Fibroblast of lung (primary cell): ENCODE results near the gene FER. TPM values are rescaled to one million over a fixed set of nuclear protein-coding genes. Genes with fewer than 3 reads are reported as not detected.
"Not testable (repeated sequence)": the region's sequence is repeated elsewhere in the genome, so short reads cannot be mapped to it uniquely, and the experiment has no call there.

Source experiments
- DNase-seq, 2 donors: peaks; one replicate each; pipeline versions ENCODE4 v3.0.0 to v3.0.0-alpha.2; 2010; ENCODE audit warnings: low read depth in 2 of 2
- H2AFZ ChIP-seq: 2 replicates; pipeline ENCODE4 v1.5.1; 2012; ENCODE audit warnings: low read length, control low read depth, inconsistent platforms
- H3K27ac ChIP-seq: 2 replicates; pipeline ENCODE4 v1.5.1; 2011; ENCODE audit warnings: low read length, control low read depth; ENCODE audit not compliant: insufficient read depth
- H3K27me3 ChIP-seq: 2 replicates; pipeline ENCODE4 v1.5.1; 2011; ENCODE audit warnings: mild to moderate bottlenecking, low read length; ENCODE audit not compliant: control insufficient read depth, insufficient read depth
- H3K36me3 ChIP-seq: 2 replicates; pipeline ENCODE4 v1.5.1; 2011; ENCODE audit warnings: low read length; ENCODE audit not compliant: control insufficient read depth, insufficient read depth
- H3K4me1 ChIP-seq: 2 replicates; pipeline ENCODE4 v1.5.1; 2011; ENCODE audit warnings: low read length; ENCODE audit not compliant: control insufficient read depth, insufficient read depth; ENCODE audit errors: extremely low read depth
- H3K4me2 ChIP-seq: 2 replicates; pipeline ENCODE4 v1.5.1; 2011; ENCODE audit warnings: low read length, control low read depth; ENCODE audit not compliant: insufficient read depth; ENCODE audit errors: extremely low read depth
- H3K4me3 ChIP-seq, 4 experiments: fragments of 200-600 bp in 1 of 4; sonication (generic) in 1 of 4; replicated peaks in 1 of 4; 2 replicates each; pipeline ENCODE4 v1.5.1; 2011 to 2016; ENCODE audit warnings: low read length in 4 of 4, low read depth in 3 of 4, mild to moderate bottlenecking in 3 of 4, control low read depth in 2 of 4, inconsistent platforms in 1 of 4, mixed read lengths in 1 of 4; ENCODE audit not compliant: insufficient read depth in 1 of 4; ENCODE audit errors: control extremely low read depth in 1 of 4
- H3K79me2 ChIP-seq: 2 replicates; pipeline ENCODE4 v1.5.1; 2012; ENCODE audit warnings: mild to moderate bottlenecking, low read length, inconsistent platforms; ENCODE audit not compliant: control insufficient read depth, insufficient read depth
- H3K9ac ChIP-seq: 2 replicates; pipeline ENCODE4 v1.5.1; 2011; ENCODE audit warnings: mild to moderate bottlenecking, low read length, control low read depth; ENCODE audit not compliant: insufficient read depth
- H3K9me3 ChIP-seq: 2 replicates; pipeline ENCODE4 v1.5.1; 2012; ENCODE audit warnings: low read depth, low read length; ENCODE audit not compliant: control insufficient read depth, insufficient read depth
- H4K20me1 ChIP-seq: 2 replicates; pipeline ENCODE4 v1.5.1; 2011; ENCODE audit warnings: low read length; ENCODE audit not compliant: control insufficient read depth, insufficient read depth; ENCODE audit errors: extremely low read depth
- CTCF ChIP-seq, 2 donors: IDR thresholded peaks in 1 of 2; conservative IDR thresholded peaks in 1 of 2; 1 replicate in 1 of 2; 2 replicates in 1 of 2; pipeline ENCODE4 v1.5.1; 2011 to 2012; ENCODE audit warnings: low read length in 2 of 2, control low read depth in 1 of 2, inconsistent platforms in 1 of 2, low read depth in 1 of 2, mild to moderate bottlenecking in 1 of 2
- EZH2 ChIP-seq: IDR thresholded peaks from 2 replicates; pipeline ENCODE4 v1.5.1; 2012; ENCODE audit warnings: low read length, control low read depth, mild to moderate bottlenecking; ENCODE audit errors: missing control alignments
- polyA plus RNA-seq, 2 donors: library from polyadenylated mRNA; depleted of rRNA in 1 of 2; stranded (reverse) in 1 of 2; unstranded in 1 of 2; fragments of >200 nt; gene quantifications; 2 replicates each; pipeline ENCODE4 v1.2.1, GENCODE V29; 2011 to 2012; ENCODE audit warnings: missing spikeins in 1 of 2
- total RNA-seq: library from RNA; depleted of rRNA; stranded (reverse); fragments of >200 nt; gene quantifications from 2 replicates; pipeline ENCODE4 v1.2.1, GENCODE V29; 2014

Gene FER
- total and polyA plus RNA-seq, 2 donors (not counting 1 experiment from before 2014, with no cell fraction given) = 12.2 to 21.3 TPM

GRCh38 chr5:108762660-108763059 lies 15.0 kb downstream of the FER start:
- no peak for DNase-seq
- Histone ChIP-seq H3K27me3 (no peaks in the 10 kb centered on the region), H3K79me2 (peaks cover 8% of the 10 kb centered on the region), H3K4me3 (no peak overlapping the region), H3K27ac (no peak overlapping the region), H3K4me2 (no peak overlapping the region), H3K9ac (no peak overlapping the region), H4K20me1 (no peaks in the 10 kb centered on the region), H3K36me3 (no peaks in the 10 kb centered on the region), H3K9me3 (no peaks in the 10 kb centered on the region), H2AFZ (no peak overlapping the region), H3K4me1 (no peaks in the 10 kb centered on the region)
- no peak for TF ChIP-seq EZH2
- TF ChIP-seq CTCF (conservative IDR thresholded peaks at IDR 0.05 in 1 of 2, IDR thresholded peaks at IDR 0.05 in 1 of 2; ENCODE audit: low read depth in 1 of 2, low read length in 2 of 2) = no peak

GRCh38 chr5:108763222-108763916 lies 15.7 kb downstream of the FER start:
- no peaks in the 10 kb centered on the region for H3K36me3 ChIP-seq
- H3K4me2 ChIP-seq = no peak overlapping the region
- H2AFZ ChIP-seq = no peak overlapping the region
- no peak overlapping the region for H3K9ac ChIP-seq
- H3K4me1 ChIP-seq = no peaks in the 10 kb centered on the region
- H4K20me1 ChIP-seq = no peaks in the 10 kb centered on the region
- H3K9me3 ChIP-seq = no peaks in the 10 kb centered on the region
- no peaks in the 10 kb centered on the region for H3K27me3 ChIP-seq
- H3K79me2 ChIP-seq = peaks cover 9% of the 10 kb centered on the region
- H3K27ac ChIP-seq = no peak overlapping the region
- no peak for DNase-seq
- no peak overlapping the region for H3K4me3 ChIP-seq
- TF ChIP-seq EZH2 (no peak), CTCF (conservative IDR thresholded peaks at IDR 0.05 in 1 of 2, IDR thresholded peaks at IDR 0.05 in 1 of 2; ENCODE audit: low read depth in 1 of 2, low read length in 2 of 2) (no peak)

GRCh38 chr5:108765647-108766046 lies 17.9 kb downstream of the FER start:
- Histone ChIP-seq H3K9me3 (no peaks in the 10 kb centered on the region), H3K27ac (no peak overlapping the region), H3K4me2 (no peak overlapping the region), H3K4me1 (no peaks in the 10 kb centered on the region), H3K4me3 (no peak overlapping the region), H3K9ac (no peak overlapping the region), H2AFZ (no peak overlapping the region), H3K36me3 (no peaks in the 10 kb centered on the region), H3K27me3 (no peaks in the 10 kb centered on the region), H4K20me1 (no peaks in the 10 kb centered on the region), H3K79me2 (peaks cover 4% of the 10 kb centered on the region)
- TF ChIP-seq CTCF (conservative IDR thresholded peaks at IDR 0.05 in 1 of 2, IDR thresholded peaks at IDR 0.05 in 1 of 2; ENCODE audit: low read depth in 1 of 2, low read length in 2 of 2) = no peak
- TF ChIP-seq EZH2 = no peak
- DNase-seq = no peak

GRCh38 chr5:108766916-108767315 lies 19.2 kb downstream of the FER start:
- H3K27ac ChIP-seq, H3K9ac ChIP-seq, H3K4me3 ChIP-seq, H3K4me1 ChIP-seq, H3K4me2 ChIP-seq, H4K20me1 ChIP-seq, H3K36me3 ChIP-seq, DNase-seq, H3K27me3 ChIP-seq, H3K9me3 ChIP-seq, H2AFZ ChIP-seq, H3K79me2 ChIP-seq: not testable (repeated sequence)
